Fibroblast of lung (primary cell): ENCODE measurements around the gene BCLAF1. TPM values are rescaled to one million over a fixed set of nuclear protein-coding genes. Genes with fewer than 3 reads are reported as not detected.

Experiments
- DNase-seq, 2 donors: peaks; one replicate each; pipeline versions ENCODE4 v3.0.0 to v3.0.0-alpha.2; 2010; ENCODE audit warnings: low read depth in 2 of 2
- H2AFZ ChIP-seq: 2 replicates; pipeline ENCODE4 v1.5.1; 2012; ENCODE audit warnings: low read length, control low read depth, inconsistent platforms
- H3K27ac ChIP-seq: 2 replicates; pipeline ENCODE4 v1.5.1; 2011; ENCODE audit warnings: low read length, control low read depth; ENCODE audit not compliant: insufficient read depth
- H3K27me3 ChIP-seq: 2 replicates; pipeline ENCODE4 v1.5.1; 2011; ENCODE audit warnings: mild to moderate bottlenecking, low read length; ENCODE audit not compliant: control insufficient read depth, insufficient read depth
- H3K36me3 ChIP-seq: 2 replicates; pipeline ENCODE4 v1.5.1; 2011; ENCODE audit warnings: low read length; ENCODE audit not compliant: control insufficient read depth, insufficient read depth
- H3K4me1 ChIP-seq: 2 replicates; pipeline ENCODE4 v1.5.1; 2011; ENCODE audit warnings: low read length; ENCODE audit not compliant: control insufficient read depth, insufficient read depth; ENCODE audit errors: extremely low read depth
- H3K4me2 ChIP-seq: 2 replicates; pipeline ENCODE4 v1.5.1; 2011; ENCODE audit warnings: low read length, control low read depth; ENCODE audit not compliant: insufficient read depth; ENCODE audit errors: extremely low read depth
- H3K4me3 ChIP-seq, 4 experiments: fragments of 200-600 bp in 1 of 4; sonication (generic) in 1 of 4; replicated peaks in 1 of 4; 2 replicates each; pipeline ENCODE4 v1.5.1; 2011 to 2016; ENCODE audit warnings: low read length in 4 of 4, low read depth in 3 of 4, mild to moderate bottlenecking in 3 of 4, control low read depth in 2 of 4, inconsistent platforms in 1 of 4, mixed read lengths in 1 of 4; ENCODE audit not compliant: insufficient read depth in 1 of 4; ENCODE audit errors: control extremely low read depth in 1 of 4
- H3K79me2 ChIP-seq: 2 replicates; pipeline ENCODE4 v1.5.1; 2012; ENCODE audit warnings: mild to moderate bottlenecking, low read length, inconsistent platforms; ENCODE audit not compliant: control insufficient read depth, insufficient read depth
- H3K9ac ChIP-seq: 2 replicates; pipeline ENCODE4 v1.5.1; 2011; ENCODE audit warnings: mild to moderate bottlenecking, low read length, control low read depth; ENCODE audit not compliant: insufficient read depth
- H3K9me3 ChIP-seq: 2 replicates; pipeline ENCODE4 v1.5.1; 2012; ENCODE audit warnings: low read depth, low read length; ENCODE audit not compliant: control insufficient read depth, insufficient read depth
- H4K20me1 ChIP-seq: 2 replicates; pipeline ENCODE4 v1.5.1; 2011; ENCODE audit warnings: low read length; ENCODE audit not compliant: control insufficient read depth, insufficient read depth; ENCODE audit errors: extremely low read depth
- CTCF ChIP-seq, 2 donors: IDR thresholded peaks in 1 of 2; conservative IDR thresholded peaks in 1 of 2; 1 replicate in 1 of 2; 2 replicates in 1 of 2; pipeline ENCODE4 v1.5.1; 2011 to 2012; ENCODE audit warnings: low read length in 2 of 2, control low read depth in 1 of 2, inconsistent platforms in 1 of 2, low read depth in 1 of 2, mild to moderate bottlenecking in 1 of 2
- EZH2 ChIP-seq: IDR thresholded peaks from 2 replicates; pipeline ENCODE4 v1.5.1; 2012; ENCODE audit warnings: low read length, control low read depth, mild to moderate bottlenecking; ENCODE audit errors: missing control alignments
- polyA plus RNA-seq, 2 donors: library from polyadenylated mRNA; depleted of rRNA in 1 of 2; stranded (reverse) in 1 of 2; unstranded in 1 of 2; fragments of >200 nt; gene quantifications; 2 replicates each; pipeline ENCODE4 v1.2.1, GENCODE V29; 2011 to 2012; ENCODE audit warnings: missing spikeins in 1 of 2
- total RNA-seq: library from RNA; depleted of rRNA; stranded (reverse); fragments of >200 nt; gene quantifications from 2 replicates; pipeline ENCODE4 v1.2.1, GENCODE V29; 2014

BCLAF1 gene
- total and polyA plus RNA-seq, 2 donors (not counting 1 experiment from before 2014, with no cell fraction given), result 82.6 to 102 TPM

DNA sequence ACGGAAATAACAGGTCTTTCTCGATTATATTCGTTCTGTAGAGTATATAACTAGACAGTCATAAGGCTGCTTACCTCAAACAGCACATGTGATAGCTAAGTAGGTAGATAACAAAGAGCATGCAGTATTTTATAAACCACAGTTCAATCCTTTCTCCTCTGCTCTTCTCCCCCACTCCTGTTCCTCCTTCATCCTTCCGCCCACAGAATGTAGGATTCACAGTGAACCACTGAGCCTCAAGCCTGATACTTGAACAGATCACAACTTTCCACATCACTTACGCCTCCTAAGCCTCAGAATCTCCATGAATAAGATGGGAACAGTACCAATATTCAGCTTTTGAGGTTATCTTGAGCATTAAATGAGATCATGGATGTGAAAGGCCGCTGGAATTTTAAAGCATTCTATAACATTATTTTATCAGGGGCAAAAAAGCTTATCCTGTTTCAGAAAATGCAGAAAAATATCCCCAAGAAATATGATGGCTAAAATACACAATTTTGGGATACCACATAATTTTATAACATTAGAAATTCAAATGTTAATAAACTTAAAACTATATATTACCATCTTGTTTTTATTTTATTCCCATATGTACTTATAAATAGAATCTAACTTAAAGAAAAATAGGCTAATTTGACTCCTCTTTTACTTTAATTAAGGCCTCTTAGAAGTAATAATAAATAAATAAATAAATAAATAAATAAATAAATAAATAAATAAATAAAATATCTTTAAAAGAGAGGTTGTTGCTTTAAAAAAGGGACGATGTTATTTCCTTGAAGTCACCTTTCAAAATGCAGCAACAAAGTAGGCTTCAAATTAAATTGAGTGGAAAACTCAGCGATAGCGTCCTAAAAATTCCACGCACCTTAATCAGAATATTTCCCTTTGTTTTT, 72.9 kb downstream of the BCLAF1 start:
- H3K9ac ChIP-seq, result no peak overlapping the region
- H3K79me2 ChIP-seq, result no peaks in the 10 kb centered on the region
- H4K20me1 ChIP-seq, result no peaks in the 10 kb centered on the region
- H3K4me3 ChIP-seq, result no peak overlapping the region
- no peak overlapping the region for H2AFZ ChIP-seq
- no peak for DNase-seq
- no peak for TF ChIP-seq CTCF (conservative IDR thresholded peaks at IDR 0.05 in 1 of 2, IDR thresholded peaks at IDR 0.05 in 1 of 2; ENCODE audit: low read depth in 1 of 2, low read length in 2 of 2)
- TF ChIP-seq EZH2, result no peak
- H3K9me3 ChIP-seq, result no peaks in the 10 kb centered on the region
- no peaks in the 10 kb centered on the region for H3K36me3 ChIP-seq
- H3K27me3 ChIP-seq, result no peaks in the 10 kb centered on the region
- H3K4me1 ChIP-seq, result no peaks in the 10 kb centered on the region
- H3K4me2 ChIP-seq, result no peak overlapping the region
- H3K27ac ChIP-seq, result no peak overlapping the region

DNA sequence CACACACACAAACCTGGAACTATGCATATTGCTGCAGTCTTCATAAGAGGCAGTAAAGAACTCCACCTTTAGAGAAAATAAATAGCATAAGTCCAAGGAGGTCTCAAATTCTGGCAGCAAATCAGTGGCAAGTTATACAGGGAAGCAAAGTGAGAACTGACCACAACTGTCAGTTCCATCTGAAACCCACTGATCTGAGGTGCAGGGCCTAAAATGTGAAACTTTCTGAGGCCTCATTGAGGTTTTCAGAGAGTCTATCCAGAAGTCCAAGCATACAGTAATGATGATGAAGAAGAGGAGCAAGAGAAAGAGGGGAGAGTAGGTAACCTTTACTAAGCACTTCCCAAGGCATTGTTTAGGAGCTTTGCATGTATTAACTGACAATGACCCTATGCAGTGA, 75.8 kb downstream of the BCLAF1 start:
- H3K4me1 ChIP-seq, result no peaks in the 10 kb centered on the region
- TF ChIP-seq EZH2 (no peak), CTCF (conservative IDR thresholded peaks at IDR 0.05 in 1 of 2, IDR thresholded peaks at IDR 0.05 in 1 of 2; ENCODE audit: low read depth in 1 of 2, low read length in 2 of 2) (no peak)
- H3K27me3 ChIP-seq, result no peaks in the 10 kb centered on the region
- no peaks in the 10 kb centered on the region for H3K36me3 ChIP-seq
- no peaks in the 10 kb centered on the region for H3K9me3 ChIP-seq
- no peaks in the 10 kb centered on the region for H3K79me2 ChIP-seq
- H3K4me2 ChIP-seq, result no peak overlapping the region
- no peak overlapping the region for H2AFZ ChIP-seq
- H4K20me1 ChIP-seq, result no peaks in the 10 kb centered on the region
- no peak overlapping the region for H3K9ac ChIP-seq
- H3K27ac ChIP-seq, result no peak overlapping the region
- no peak for DNase-seq
- H3K4me3 ChIP-seq, result no peak overlapping the region

- H4K20me1 ChIP-seq, result no peaks in the 10 kb centered on the region
- H3K4me2 ChIP-seq, result no peak overlapping the region
These were observed 76.6 kb downstream of the BCLAF1 start for GRCh38 chr6:136213012-136213539.

More at GRCh38 chr6:136213012-136213539, 76.6 kb downstream of the BCLAF1 start:
- no peak overlapping the region for H3K9ac ChIP-seq
- DNase-seq, result no peak
- H3K27ac ChIP-seq, result no peak overlapping the region
- no peak overlapping the region for H3K4me3 ChIP-seq
- H3K9me3 ChIP-seq, result no peaks in the 10 kb centered on the region
- no peaks in the 10 kb centered on the region for H3K36me3 ChIP-seq
- H3K79me2 ChIP-seq, result no peaks in the 10 kb centered on the region
- H3K27me3 ChIP-seq, result no peaks in the 10 kb centered on the region
- H3K4me1 ChIP-seq, result no peaks in the 10 kb centered on the region
- no peak for TF ChIP-seq EZH2
- TF ChIP-seq CTCF (conservative IDR thresholded peaks at IDR 0.05 in 1 of 2, IDR thresholded peaks at IDR 0.05 in 1 of 2; ENCODE audit: low read depth in 1 of 2, low read length in 2 of 2), result no peak
- H2AFZ ChIP-seq, result no peak overlapping the region
